Ascending aorta (tissue), 2 donors: ENCODE data around the gene ARHGEF28. TPM values are rescaled to one million over a fixed set of nuclear protein-coding genes. Genes with fewer than 3 reads are reported as not detected.

Source experiments
- DNase-seq, 2 donors: peaks; one replicate each; pipeline ENCODE4 v3.0.0-alpha.2; 2019; ENCODE audit warnings: low spot score in 2 of 2
- H3K27ac ChIP-seq, 2 donors: fragments of 200-600 bp; sonication (generic); one replicate each; pipeline ENCODE4 v1.5.1; 2016 to 2017; ENCODE audit warnings: mild to moderate bottlenecking in 1 of 2
- H3K27me3 ChIP-seq: fragments of 200-600 bp; sonication (generic); one replicate; pipeline ENCODE4 v1.5.1; 2017
- H3K36me3 ChIP-seq, 2 donors: fragments of 200-600 bp; sonication (generic); one replicate each; pipeline ENCODE4 v1.5.1; 2016
- H3K4me1 ChIP-seq, 2 donors: fragments of 200-600 bp; sonication (generic); one replicate each; pipeline ENCODE4 v1.5.1; 2016 to 2017; ENCODE audit warnings: mild to moderate bottlenecking in 1 of 2
- H3K4me3 ChIP-seq, 2 donors: fragments of 200-600 bp; sonication (generic); one replicate each; pipeline ENCODE4 v1.5.1; 2016 to 2017; ENCODE audit warnings: mild to moderate bottlenecking in 1 of 2
- H3K9me3 ChIP-seq, 2 donors: fragments of 200-600 bp; sonication (generic); one replicate each; pipeline ENCODE4 v1.5.1; 2016
- intact Hi-C: fragments of 100-400 bp; cut with DNase I; formaldehyde crosslinking; loops from one replicate; pipeline ENCODE4 v1.15.1; 2023
- total RNA-seq: library from RNA; depleted of rRNA; stranded (reverse); fragments of >200 nt; gene quantifications from one replicate; pipeline ENCODE4 v1.1.0, GENCODE V29; 2016
- TF ChIP-seq, protein P1 (sequence below), 3 experiments: fragments of 200-600 bp in 2 of 3; fragments of 450-650 bp in 1 of 3; sonication (generic) in 2 of 3; IDR thresholded peaks; one replicate each; pipeline ENCODE4 v1.5.1; 2016 to 2019; ENCODE audit warnings: antibody characterized with exemption in 3 of 3, mild to moderate bottlenecking in 1 of 3, moderate library complexity in 1 of 3

The ARHGEF28 gene
- total RNA-seq, 1 donor from 2014 or later = 15.1 TPM

DNA sequence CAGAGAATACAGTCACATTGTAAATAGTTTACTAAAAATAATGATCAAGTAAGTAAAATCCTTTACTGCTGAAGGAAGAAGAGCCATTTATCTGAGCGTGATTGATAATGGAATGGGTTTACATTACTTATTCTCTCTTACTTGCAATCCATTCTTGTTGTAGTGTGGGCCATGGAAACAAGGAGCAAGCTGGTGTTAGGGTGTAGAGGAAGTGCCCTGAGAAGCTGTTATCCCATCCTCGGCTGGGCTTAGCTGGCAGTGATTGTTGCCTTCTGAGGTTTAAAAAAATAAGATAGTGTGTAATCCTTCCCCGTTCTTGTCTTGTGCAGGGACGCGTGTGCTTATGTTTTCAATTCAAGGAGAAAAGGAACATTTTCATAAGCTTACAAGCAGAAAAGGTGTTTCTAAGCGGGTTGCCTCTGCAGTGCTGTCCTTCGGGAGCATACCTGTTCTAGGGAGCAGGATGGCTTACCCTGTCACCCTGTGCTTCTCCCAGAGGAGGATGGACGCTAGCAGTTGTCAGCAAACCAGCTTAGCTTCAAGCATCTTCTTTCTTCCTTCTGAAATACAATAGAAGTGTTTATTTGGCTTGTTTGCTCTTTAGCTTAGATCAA, 188.3 kb downstream of the ARHGEF28 start:
- intact Hi-C loops = no loop called here
- Histone ChIP-seq H3K27me3 (no peaks in the 10 kb centered on the region), H3K9me3 (no peaks in the 10 kb centered on the region), H3K27ac (no peak overlapping the region), H3K4me1 (peaks cover 3 to 6% of the 10 kb centered on the region in 2 donors), H3K4me3 (no peak overlapping the region), H3K36me3 (no peaks in the 10 kb centered on the region)
- no peak for DNase-seq
- TF ChIP-seq, protein P1, sequence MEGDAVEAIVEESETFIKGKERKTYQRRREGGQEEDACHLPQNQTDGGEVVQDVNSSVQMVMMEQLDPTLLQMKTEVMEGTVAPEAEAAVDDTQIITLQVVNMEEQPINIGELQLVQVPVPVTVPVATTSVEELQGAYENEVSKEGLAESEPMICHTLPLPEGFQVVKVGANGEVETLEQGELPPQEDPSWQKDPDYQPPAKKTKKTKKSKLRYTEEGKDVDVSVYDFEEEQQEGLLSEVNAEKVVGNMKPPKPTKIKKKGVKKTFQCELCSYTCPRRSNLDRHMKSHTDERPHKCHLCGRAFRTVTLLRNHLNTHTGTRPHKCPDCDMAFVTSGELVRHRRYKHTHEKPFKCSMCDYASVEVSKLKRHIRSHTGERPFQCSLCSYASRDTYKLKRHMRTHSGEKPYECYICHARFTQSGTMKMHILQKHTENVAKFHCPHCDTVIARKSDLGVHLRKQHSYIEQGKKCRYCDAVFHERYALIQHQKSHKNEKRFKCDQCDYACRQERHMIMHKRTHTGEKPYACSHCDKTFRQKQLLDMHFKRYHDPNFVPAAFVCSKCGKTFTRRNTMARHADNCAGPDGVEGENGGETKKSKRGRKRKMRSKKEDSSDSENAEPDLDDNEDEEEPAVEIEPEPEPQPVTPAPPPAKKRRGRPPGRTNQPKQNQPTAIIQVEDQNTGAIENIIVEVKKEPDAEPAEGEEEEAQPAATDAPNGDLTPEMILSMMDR (IDR thresholded peaks at IDR 0.05) = no peak

DNA sequence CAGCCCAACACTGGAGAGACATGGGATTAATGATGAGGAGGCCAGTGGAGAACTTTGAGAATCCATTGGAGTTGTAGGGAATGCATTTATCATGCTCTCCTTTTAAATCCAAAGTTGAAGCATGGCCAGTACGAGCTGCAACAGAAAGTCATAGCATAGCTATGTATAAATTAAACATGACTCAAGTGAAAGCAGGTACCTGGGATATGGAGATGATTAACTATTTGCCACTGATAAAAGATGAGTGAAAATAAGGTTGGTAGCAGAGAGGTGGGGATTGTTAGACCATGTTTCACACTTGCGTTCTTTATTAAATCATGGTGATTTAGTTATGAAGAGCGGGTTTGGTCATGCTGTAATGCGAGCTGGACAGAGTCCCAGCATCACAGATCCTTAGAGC, 189.6 kb downstream of the ARHGEF28 start:
- H3K27me3 ChIP-seq = no peaks in the 10 kb centered on the region
- no peak for DNase-seq
- peak overlapping the region in 1 of 2 donors; percentile 37 for H3K27ac ChIP-seq
- no peak overlapping the region for H3K4me3 ChIP-seq
- no peaks in the 10 kb centered on the region for H3K36me3 ChIP-seq
- intact Hi-C loops = no loop called here
- TF ChIP-seq, protein P1 (IDR thresholded peaks at IDR 0.05) = no peak
- no peaks in the 10 kb centered on the region for H3K9me3 ChIP-seq
- H3K4me1 ChIP-seq = peaks cover 3 to 6% of the 10 kb centered on the region in 2 donors

DNA sequence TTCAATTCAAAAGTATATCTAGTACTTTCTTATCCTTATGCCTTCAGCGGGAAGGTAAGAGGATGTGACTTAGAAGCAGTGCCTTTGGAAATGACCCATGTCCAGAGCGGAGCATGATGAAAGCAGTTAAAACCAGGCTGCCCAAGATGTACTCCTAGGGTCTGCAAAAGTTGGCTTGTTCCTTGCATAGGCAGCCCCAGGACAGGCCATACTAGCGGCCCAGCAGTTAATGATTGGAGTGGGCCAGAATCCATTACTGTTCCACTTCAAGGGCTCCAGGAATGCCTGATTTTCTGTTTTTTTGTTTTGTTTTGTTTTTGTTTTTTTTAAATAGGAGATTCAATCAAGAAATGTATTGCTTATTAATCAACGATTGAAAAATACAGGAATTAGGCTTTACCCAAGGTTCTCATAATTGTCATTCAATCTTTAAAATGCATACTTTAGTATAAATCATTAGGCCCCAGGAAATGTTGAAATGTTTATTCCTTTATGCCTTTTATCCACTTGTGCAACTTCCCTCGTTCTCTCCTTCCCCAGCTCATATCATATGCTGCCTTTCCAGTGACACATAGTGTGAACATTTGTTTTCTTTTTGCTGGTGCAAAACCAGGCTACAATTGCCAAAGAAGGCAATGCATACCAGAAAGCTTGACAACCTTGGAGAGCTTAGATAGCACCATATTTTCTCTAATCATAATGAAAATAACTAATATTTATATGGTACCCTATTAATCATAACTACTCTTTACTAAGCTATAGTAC, 190.8 kb downstream of the ARHGEF28 start:
- Histone ChIP-seq H3K4me1 (peaks cover 3 to 12% of the 10 kb centered on the region in 2 donors), H3K27ac (peak overlapping the region; percentile 56 to 62), H3K36me3 (no peaks in the 10 kb centered on the region), H3K4me3 (no peak overlapping the region), H3K27me3 (no peaks in the 10 kb centered on the region), H3K9me3 (no peaks in the 10 kb centered on the region)
- TF ChIP-seq, protein P1 (IDR thresholded peaks at IDR 0.05) = no peak
- no peak for DNase-seq
- intact Hi-C loops = no loop called here

DNA sequence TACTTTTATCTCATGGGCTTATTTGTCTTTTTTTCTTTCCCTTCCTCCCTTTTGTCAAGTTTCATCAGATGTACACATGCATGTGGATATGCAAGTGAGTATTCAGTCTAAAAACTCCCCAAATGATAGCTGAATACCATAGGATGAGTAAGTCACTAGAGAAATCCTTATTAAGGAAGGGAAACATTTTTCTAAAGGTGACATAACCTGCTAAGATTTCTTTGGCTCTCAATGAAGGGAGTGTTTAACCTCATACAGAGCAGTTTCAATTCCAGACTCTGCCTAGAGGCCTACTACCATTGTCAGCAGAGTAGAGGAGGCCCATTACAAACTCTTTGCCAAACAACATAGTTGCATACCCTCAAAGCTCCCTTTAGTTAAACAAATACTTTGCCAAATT, 192.4 kb downstream of the ARHGEF28 start:
- no peaks in the 10 kb centered on the region for H3K9me3 ChIP-seq
- peaks cover 6 to 25% of the 10 kb centered on the region in 2 donors for H3K4me1 ChIP-seq
- H3K4me3 ChIP-seq = no peak overlapping the region

DNA sequence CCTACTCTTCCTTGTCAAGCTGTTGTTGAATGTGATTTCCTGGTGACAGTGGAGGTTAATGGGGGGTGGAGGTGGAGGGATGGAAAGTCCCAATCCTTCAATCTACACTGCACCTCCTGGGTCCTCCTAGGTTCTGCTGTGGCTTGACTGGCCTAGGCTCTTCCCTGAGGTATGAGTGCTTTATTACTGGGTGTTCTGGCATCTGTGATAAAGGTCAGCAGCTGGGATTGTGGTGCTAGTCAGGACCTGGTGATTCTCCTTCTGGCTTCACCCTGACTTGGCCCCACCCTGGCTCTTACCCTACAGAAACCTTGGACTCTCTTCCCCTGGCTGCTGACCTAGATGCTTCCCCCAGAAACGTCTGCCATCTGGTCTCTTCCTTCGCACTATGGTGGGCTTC, 194.3 kb downstream of the ARHGEF28 start:
- Histone ChIP-seq H3K36me3 (no peaks in the 10 kb centered on the region), H3K27me3 (no peaks in the 10 kb centered on the region), H3K4me1 (peaks cover 6 to 25% of the 10 kb centered on the region in 2 donors), H3K27ac (peak overlapping the region in 1 of 2 donors; percentile 10), H3K9me3 (no peaks in the 10 kb centered on the region), H3K4me3 (no peak overlapping the region)
- intact Hi-C loops = no loop called here
- TF ChIP-seq, protein P1 (IDR thresholded peaks at IDR 0.05) = no peak
- no peak for DNase-seq

More for the DNA sequence above, 192.4 kb downstream of the ARHGEF28 start:
- Histone ChIP-seq H3K27ac (peak overlapping the region; percentile 56 to 62), H3K36me3 (no peaks in the 10 kb centered on the region), H3K27me3 (no peaks in the 10 kb centered on the region)
- TF ChIP-seq, protein P1 (IDR thresholded peaks at IDR 0.05) = no peak
- intact Hi-C loops = no loop called here
- DNase-seq = no peak
